Measurements from ENCODE around the gene MS4A6A.

DNA sequence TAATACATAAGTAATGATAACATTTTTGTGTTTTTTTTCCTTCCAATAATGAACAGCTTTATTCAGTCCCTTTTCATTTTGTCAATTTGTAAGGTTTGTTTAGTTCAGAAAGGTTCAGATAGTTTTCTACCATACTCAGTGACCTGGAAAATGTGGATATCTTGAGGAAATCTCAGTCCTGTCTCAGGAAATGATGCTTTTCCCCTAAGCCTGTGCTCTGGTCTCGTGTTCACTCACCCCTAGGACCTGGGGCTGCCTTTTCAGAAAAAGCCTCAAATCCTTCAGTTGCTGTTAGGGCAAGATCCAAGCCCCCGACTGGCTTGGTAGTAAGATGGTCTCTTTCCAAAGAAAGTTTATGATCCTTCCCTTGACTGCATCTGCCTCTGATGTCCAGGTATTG is 21.8 kb downstream of the MS4A6A start:
- TF ChIP-seq, protein P1, sequence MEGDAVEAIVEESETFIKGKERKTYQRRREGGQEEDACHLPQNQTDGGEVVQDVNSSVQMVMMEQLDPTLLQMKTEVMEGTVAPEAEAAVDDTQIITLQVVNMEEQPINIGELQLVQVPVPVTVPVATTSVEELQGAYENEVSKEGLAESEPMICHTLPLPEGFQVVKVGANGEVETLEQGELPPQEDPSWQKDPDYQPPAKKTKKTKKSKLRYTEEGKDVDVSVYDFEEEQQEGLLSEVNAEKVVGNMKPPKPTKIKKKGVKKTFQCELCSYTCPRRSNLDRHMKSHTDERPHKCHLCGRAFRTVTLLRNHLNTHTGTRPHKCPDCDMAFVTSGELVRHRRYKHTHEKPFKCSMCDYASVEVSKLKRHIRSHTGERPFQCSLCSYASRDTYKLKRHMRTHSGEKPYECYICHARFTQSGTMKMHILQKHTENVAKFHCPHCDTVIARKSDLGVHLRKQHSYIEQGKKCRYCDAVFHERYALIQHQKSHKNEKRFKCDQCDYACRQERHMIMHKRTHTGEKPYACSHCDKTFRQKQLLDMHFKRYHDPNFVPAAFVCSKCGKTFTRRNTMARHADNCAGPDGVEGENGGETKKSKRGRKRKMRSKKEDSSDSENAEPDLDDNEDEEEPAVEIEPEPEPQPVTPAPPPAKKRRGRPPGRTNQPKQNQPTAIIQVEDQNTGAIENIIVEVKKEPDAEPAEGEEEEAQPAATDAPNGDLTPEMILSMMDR (conservative IDR thresholded peaks at IDR 0.05; ENCODE audit: low read depth, low read length): no peak
- TF ChIP-seq EZH2phosphoT487 (IDR thresholded peaks at IDR 0.05; ENCODE audit: borderline replicate concordance, low read length): no peak

Data from PC-3 (cell line).